IMR-90 (cell line): Measurements from ENCODE around the gene EPHA6. TPM values are rescaled to one million over a fixed set of nuclear protein-coding genes. Genes with fewer than 3 reads are reported as not detected.

Experiments
- ATAC-seq: fragments of 200-7000 bp; cut with Tn5 transposase; 2 replicates; pipeline ENCODE4 v1.9.1; 2020; ENCODE audit warnings: low read depth, mild to moderate bottlenecking, moderate library complexity
- BruUV-seq: library from RNA; stranded (reverse); fragments of 400-500 nt; replicated peaks from 2 replicates; lab custom pipeline; 2021; lab: Mats Ljungman, UMichigan
- CTCF ChIA-PET: fragments of 300-600 bp; formaldehyde crosslinking; extraction: SDS; loops from one replicate; lab custom pipeline; 2021; ENCODE audit warnings: antibody characterized with exemption; lab: Yijun Ruan, JAX
- POLR2A ChIA-PET: fragments of 300-600 bp; sonication (Branson Sonifier 250); formaldehyde crosslinking; loops from one replicate; lab custom pipeline; 2022; ENCODE audit warnings: antibody characterized with exemption; ENCODE audit not compliant: unreplicated experiment; lab: Charles Lee
- DNase-seq: peaks from one replicate; pipeline ENCODE4 v3.0.0; 2013
- H2AFZ ChIP-seq: replicated peaks from 2 replicates; pipeline ENCODE3; 2013; ENCODE audit warnings: low read length, mild to moderate bottlenecking; ENCODE audit not compliant: poor library complexity
- H2AK5ac ChIP-seq: 2 replicates; pipeline ENCODE4 v1.6.1; 2013; ENCODE audit warnings: low read depth, low read length, inconsistent platforms
- H2AK9ac ChIP-seq: replicated peaks from 2 replicates; pipeline ENCODE3; 2013; ENCODE audit warnings: mild to moderate bottlenecking, low read depth, low read length, moderate library complexity; ENCODE audit not compliant: poor library complexity
- H2BK120ac ChIP-seq: 2 replicates; pipeline ENCODE4 v1.6.1; 2013; ENCODE audit warnings: low read depth, low read length, inconsistent platforms
- H2BK15ac ChIP-seq: 3 replicates; pipeline ENCODE4 v1.6.1; 2013; ENCODE audit warnings: low read depth, low read length, inconsistent platforms
- H2BK20ac ChIP-seq: 2 replicates; pipeline ENCODE4 v1.6.1; 2013; ENCODE audit warnings: low read depth, mild to moderate bottlenecking, inconsistent platforms, low read length, moderate library complexity
- H2BK5ac ChIP-seq: 2 replicates; pipeline ENCODE4 v1.6.1; 2013; ENCODE audit warnings: mild to moderate bottlenecking, low read depth, low read length, inconsistent platforms; ENCODE audit not compliant: poor library complexity, severe bottlenecking
- H3K14ac ChIP-seq: replicated peaks from 2 replicates; pipeline ENCODE4 v1.6.1; 2013; ENCODE audit warnings: low read depth, low read length, inconsistent platforms
- H3K18ac ChIP-seq: 2 replicates; pipeline ENCODE4 v1.6.1; 2013; ENCODE audit warnings: low read depth, low read length, control low read depth
- H3K23ac ChIP-seq: 2 replicates; pipeline ENCODE4 v1.6.1; 2013; ENCODE audit warnings: low read depth, low read length, inconsistent platforms
- H3K27ac ChIP-seq: 2 replicates; pipeline ENCODE4 v1.5.1; 2013; ENCODE audit warnings: mild to moderate bottlenecking, control low read depth, low read length; ENCODE audit not compliant: insufficient read depth
- H3K27me3 ChIP-seq: 2 replicates; pipeline ENCODE4 v1.6.1; 2013; ENCODE audit warnings: low read length; ENCODE audit not compliant: control insufficient read depth, insufficient read depth
- H3K36me3 ChIP-seq: 2 replicates; pipeline ENCODE4 v1.6.1; 2013; ENCODE audit warnings: low read length, mixed read lengths; ENCODE audit not compliant: control insufficient read depth, insufficient read depth
- H3K4ac ChIP-seq: 2 replicates; pipeline ENCODE4 v1.6.1; 2013; ENCODE audit warnings: low read depth, low read length, inconsistent platforms
- H3K4me1 ChIP-seq: 2 replicates; pipeline ENCODE4 v1.6.1; 2013; ENCODE audit warnings: low read length, mixed read lengths; ENCODE audit not compliant: control insufficient read depth, insufficient read depth
- H3K4me2 ChIP-seq: 2 replicates; pipeline ENCODE4 v1.6.1; 2013; ENCODE audit warnings: low read depth, mild to moderate bottlenecking, control low read depth, low read length, moderate library complexity
- H3K4me3 ChIP-seq: 2 replicates; pipeline ENCODE4 v1.5.1; 2013; ENCODE audit warnings: low read depth, mild to moderate bottlenecking, control low read depth, low read length, moderate library complexity; ENCODE audit not compliant: insufficient read depth
- H3K56ac ChIP-seq: 2 replicates; pipeline ENCODE4 v1.6.1; 2013; ENCODE audit warnings: low read length, inconsistent platforms; ENCODE audit not compliant: insufficient read depth; ENCODE audit errors: extremely low read depth
- H3K79me1 ChIP-seq, 2 experiments: 2 replicates each; pipeline ENCODE4 v1.6.1; 2013; ENCODE audit warnings: low read length in 2 of 2, inconsistent platforms in 1 of 2, low read depth in 1 of 2
- H3K9ac ChIP-seq: 2 replicates; pipeline ENCODE4 v1.6.1; 2013; ENCODE audit warnings: low read depth, low read length, control low read depth
- H3K9me1 ChIP-seq: 2 replicates; pipeline ENCODE4 v1.6.1; 2013; ENCODE audit warnings: low read length, inconsistent platforms; ENCODE audit not compliant: insufficient read depth
- H3K9me3 ChIP-seq: 2 replicates; pipeline ENCODE4 v1.6.1; 2013; ENCODE audit warnings: low read length; ENCODE audit not compliant: control insufficient read depth, insufficient read depth
- H4K20me1 ChIP-seq: 2 replicates; pipeline ENCODE4 v1.6.1; 2013; ENCODE audit warnings: low read length, inconsistent platforms; ENCODE audit not compliant: insufficient read depth
- H4K5ac ChIP-seq: 2 replicates; pipeline ENCODE4 v1.6.1; 2013; ENCODE audit warnings: mild to moderate bottlenecking, low read depth, low read length, control low read depth
- H4K8ac ChIP-seq, 2 experiments: 2 replicates each; pipeline ENCODE4 v1.6.1; 2013; ENCODE audit warnings: low read depth in 2 of 2, low read length in 2 of 2, control low read depth in 1 of 2, inconsistent platforms in 1 of 2
- H4K91ac ChIP-seq: 2 replicates; pipeline ENCODE4 v1.6.1; 2013; ENCODE audit warnings: low read depth, low read length, inconsistent platforms; ENCODE audit not compliant: insufficient read depth
- BHLHE40 ChIP-seq: fragments of 150-350 bp; IDR thresholded peaks from 2 replicates; pipeline ENCODE4 v1.6.1; 2016; ENCODE audit warnings: mild to moderate bottlenecking, low read depth, low read length
- CEBPB ChIP-seq: IDR thresholded peaks from 2 replicates; pipeline ENCODE4 v1.6.1; 2012; ENCODE audit warnings: low read depth, low read length, improper control_type of control experiment
- MAZ ChIP-seq: IDR thresholded peaks from 2 replicates; pipeline ENCODE4 v1.6.1; 2012; ENCODE audit warnings: low read depth, mild to moderate bottlenecking, low read length, improper control_type of control experiment, moderate library complexity, borderline replicate concordance
- MXI1 ChIP-seq: IDR thresholded peaks from 2 replicates; pipeline ENCODE4 v1.6.1; 2012; ENCODE audit warnings: low read depth, mild to moderate bottlenecking, low read length, moderate library complexity, borderline replicate concordance
- WGBS, 2 experiments: methylation state at CpG; one replicate each; pipeline versions ENCODE4 v1.1.5 to v1.1.7; 2013; ENCODE audit warnings: missing lambda C conversion rate in 2 of 2; ENCODE audit not compliant: insufficient read length in 1 of 2; ENCODE audit errors: extremely low coverage in 2 of 2; 5-methylcytosine and 5-hydroxymethylcytosine counted together
- dilution Hi-C: fragments of 300-500 bp; cut with HindIII; formaldehyde crosslinking; loops from one replicate; pipeline ENCODE4 v1.14.3; 2018; ENCODE audit warnings: low sequenced_read_pairs; ENCODE audit not compliant: unreplicated experiment
- in situ Hi-C: fragments of 300-500 bp; cut with MboI; formaldehyde crosslinking; loops from 3 replicates; pipeline ENCODE4 v1.14.3; 2019; ENCODE audit warnings: low sequenced_read_pairs, inconsistent platforms, mixed read lengths
- intact Hi-C: fragments of 100-400 bp; cut with micrococcal nuclease; formaldehyde crosslinking; loops from 2 replicates; pipeline ENCODE4 v1.10.0; 2022
- polyA plus RNA-seq, 3 experiments: library from polyadenylated mRNA; depleted of rRNA; stranded (reverse); fragments of >200 nt; gene quantifications; 2 replicates each; pipeline ENCODE4 v1.2.3, GENCODE V29; 2012; ENCODE audit warnings: low replicate concordance in 1 of 3
- total RNA-seq: library from RNA; depleted of rRNA; stranded (reverse); fragments of >200 nt; gene quantifications from 2 replicates; pipeline ENCODE4 v1.2.3, GENCODE V29; 2012
- TF ChIP-seq, protein P1 (sequence below): conservative IDR thresholded peaks from 2 replicates; pipeline ENCODE4 v1.5.1; 2012; ENCODE audit warnings: mild to moderate bottlenecking, low read depth, low read length, improper control_type of control experiment
- TF ChIP-seq, protein P2 (sequence below): fragments of 150-350 bp; IDR thresholded peaks from 2 replicates; pipeline ENCODE4 v1.6.1; 2016; ENCODE audit warnings: low read depth, mild to moderate bottlenecking, low read length, moderate library complexity, borderline replicate concordance

Gene EPHA6
- total and polyA plus RNA-seq, 2 of the 4 experiments (the other 2 are of a cell fraction), result not detected

DNA sequence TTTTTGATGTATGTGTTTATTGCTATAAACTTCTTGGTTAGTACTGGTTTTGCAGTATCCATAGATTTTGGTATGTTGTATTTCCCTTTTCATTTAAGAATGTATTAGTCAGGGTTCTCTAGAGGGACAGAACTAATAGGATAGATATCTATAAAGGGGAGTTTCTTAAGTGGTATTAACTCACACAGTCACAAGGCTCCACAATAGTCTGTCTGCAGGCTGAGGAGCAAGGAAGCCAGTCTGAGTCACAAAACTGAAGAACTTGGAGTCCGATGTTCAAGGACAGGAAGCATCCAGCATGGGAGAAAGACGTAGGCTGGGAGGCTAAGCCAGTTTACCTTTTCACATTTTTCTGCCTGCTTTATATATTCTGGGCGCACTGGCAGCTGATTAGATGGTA, 958.5 kb downstream of the EPHA6 start:
- dilution Hi-C loops (no loop called here), in situ Hi-C loops (no loop called here), intact Hi-C loops (no loop called here)
- Histone ChIP-seq H3K4me2 (no peak overlapping the region), H3K4me1 (no peaks in the 10 kb centered on the region), H3K9me3 (no peaks in the 10 kb centered on the region), H3K4ac (no peak overlapping the region), H3K27me3 (no peaks in the 10 kb centered on the region), H4K8ac (no peak overlapping the region), H3K9me1 (no peaks in the 10 kb centered on the region), H3K36me3 (no peaks in the 10 kb centered on the region), H3K56ac (no peak overlapping the region), H3K79me1 (no peaks in the 10 kb centered on the region), H2BK120ac (no peak overlapping the region), H2AFZ (no peak overlapping the region), H3K9ac (no peak overlapping the region), H2AK9ac (no peak overlapping the region), H2BK15ac (no peak overlapping the region), H2BK20ac (no peak overlapping the region), H3K27ac (no peak overlapping the region), H2BK5ac (no peak overlapping the region), H3K4me3 (no peak overlapping the region), H3K23ac (no peak overlapping the region), H3K18ac (no peak overlapping the region), H4K91ac (no peak overlapping the region), H3K14ac (no peak overlapping the region), H4K20me1 (no peaks in the 10 kb centered on the region), H4K5ac (no peak overlapping the region), H2AK5ac (no peak overlapping the region)
- POLR2A ChIA-PET, result no interaction called here
- BruUV-seq, result no TSS peak
- DNase-seq, result no peak
- CTCF ChIA-PET, result no interaction called here
- WGBS, 2 experiments, result no CpG with 5 or more reads among the region's 3 CpGs
- no peak for ATAC-seq
- TF ChIP-seq, protein P1, sequence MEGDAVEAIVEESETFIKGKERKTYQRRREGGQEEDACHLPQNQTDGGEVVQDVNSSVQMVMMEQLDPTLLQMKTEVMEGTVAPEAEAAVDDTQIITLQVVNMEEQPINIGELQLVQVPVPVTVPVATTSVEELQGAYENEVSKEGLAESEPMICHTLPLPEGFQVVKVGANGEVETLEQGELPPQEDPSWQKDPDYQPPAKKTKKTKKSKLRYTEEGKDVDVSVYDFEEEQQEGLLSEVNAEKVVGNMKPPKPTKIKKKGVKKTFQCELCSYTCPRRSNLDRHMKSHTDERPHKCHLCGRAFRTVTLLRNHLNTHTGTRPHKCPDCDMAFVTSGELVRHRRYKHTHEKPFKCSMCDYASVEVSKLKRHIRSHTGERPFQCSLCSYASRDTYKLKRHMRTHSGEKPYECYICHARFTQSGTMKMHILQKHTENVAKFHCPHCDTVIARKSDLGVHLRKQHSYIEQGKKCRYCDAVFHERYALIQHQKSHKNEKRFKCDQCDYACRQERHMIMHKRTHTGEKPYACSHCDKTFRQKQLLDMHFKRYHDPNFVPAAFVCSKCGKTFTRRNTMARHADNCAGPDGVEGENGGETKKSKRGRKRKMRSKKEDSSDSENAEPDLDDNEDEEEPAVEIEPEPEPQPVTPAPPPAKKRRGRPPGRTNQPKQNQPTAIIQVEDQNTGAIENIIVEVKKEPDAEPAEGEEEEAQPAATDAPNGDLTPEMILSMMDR, result no peak
- TF ChIP-seq, protein P2, sequence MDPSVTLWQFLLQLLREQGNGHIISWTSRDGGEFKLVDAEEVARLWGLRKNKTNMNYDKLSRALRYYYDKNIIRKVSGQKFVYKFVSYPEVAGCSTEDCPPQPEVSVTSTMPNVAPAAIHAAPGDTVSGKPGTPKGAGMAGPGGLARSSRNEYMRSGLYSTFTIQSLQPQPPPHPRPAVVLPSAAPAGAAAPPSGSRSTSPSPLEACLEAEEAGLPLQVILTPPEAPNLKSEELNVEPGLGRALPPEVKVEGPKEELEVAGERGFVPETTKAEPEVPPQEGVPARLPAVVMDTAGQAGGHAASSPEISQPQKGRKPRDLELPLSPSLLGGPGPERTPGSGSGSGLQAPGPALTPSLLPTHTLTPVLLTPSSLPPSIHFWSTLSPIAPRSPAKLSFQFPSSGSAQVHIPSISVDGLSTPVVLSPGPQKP, result no peak
- TF ChIP-seq BHLHE40 (no peak), MAZ (no peak), CEBPB (no peak), MXI1 (no peak)
